Fibroblast of upper back skin (primary cell): ENCODE data around the gene KRTAP29-1.
A peak's percentile ranks its signal among the peaks of the same experiment; 100 is the strongest.
"Not testable (repeated sequence)": the region's sequence is repeated elsewhere in the genome, so short reads cannot be mapped to it uniquely, and the experiment has no call there.

ENCODE experiments used
- DNase-seq: peaks from one replicate; pipeline ENCODE4 v3.0.0-alpha.2; 2013

The KRTAP29-1 gene

DNA sequence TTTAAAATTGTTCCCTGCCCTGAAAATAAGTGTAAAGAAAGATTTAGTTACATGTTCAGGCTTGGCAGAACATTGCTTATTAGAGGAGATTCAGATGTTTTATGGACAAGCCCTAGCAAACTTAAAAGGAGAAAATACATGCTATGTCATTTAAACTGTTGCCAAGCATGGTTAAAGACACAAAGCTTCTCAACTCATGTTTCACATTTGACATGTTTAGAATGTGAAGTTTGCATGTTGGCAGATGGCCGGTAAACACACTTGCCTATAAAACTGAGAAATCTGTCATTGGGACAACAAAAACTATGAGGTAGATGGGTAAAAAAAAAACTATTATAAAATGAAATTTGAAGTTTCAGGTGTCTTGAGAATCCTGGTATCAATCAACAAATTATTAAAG is 5.8 kb downstream of the KRTAP29-1 start:
- DNase-seq: no peak

DNA sequence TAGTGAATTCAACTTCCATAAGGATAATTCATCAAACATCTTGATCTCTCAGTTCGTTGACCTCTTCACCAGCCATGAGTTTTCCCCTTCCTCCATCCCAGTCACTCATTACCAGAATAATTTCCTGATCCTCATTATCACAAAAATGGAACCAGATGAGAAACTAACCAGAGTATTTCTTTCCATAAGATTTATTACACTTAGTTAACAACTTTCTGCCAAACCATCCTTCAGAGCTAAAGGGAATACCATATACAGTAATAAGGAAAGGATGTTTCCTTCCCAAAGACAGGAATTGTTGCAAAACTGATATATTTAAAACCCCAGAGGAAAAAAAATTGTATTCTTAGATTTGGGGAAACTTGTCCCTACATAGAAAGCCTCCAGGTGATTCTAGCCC is 8.6 kb downstream of the KRTAP29-1 start:
- DNase-seq: peak; percentile 62

DNA sequence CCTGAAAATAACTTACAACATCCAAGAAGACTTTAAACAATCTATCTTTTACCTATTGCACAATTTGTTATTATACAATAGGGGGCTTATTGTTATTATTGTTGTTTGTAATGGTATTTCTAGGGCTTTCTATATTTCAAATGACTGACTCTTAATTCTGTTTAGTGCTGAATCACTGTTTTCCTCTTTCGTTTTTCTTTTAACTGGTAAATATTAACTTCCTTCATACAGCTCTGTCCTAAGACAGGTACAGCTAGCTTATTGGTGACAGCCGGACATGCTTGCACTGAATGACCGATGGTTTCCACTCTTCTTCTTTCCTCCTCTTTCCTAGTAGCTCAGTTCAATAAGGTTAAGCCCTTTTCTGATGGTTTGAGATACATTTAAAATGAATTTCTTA is 15.6 kb downstream of the KRTAP29-1 start:
- no peak for DNase-seq

DNA sequence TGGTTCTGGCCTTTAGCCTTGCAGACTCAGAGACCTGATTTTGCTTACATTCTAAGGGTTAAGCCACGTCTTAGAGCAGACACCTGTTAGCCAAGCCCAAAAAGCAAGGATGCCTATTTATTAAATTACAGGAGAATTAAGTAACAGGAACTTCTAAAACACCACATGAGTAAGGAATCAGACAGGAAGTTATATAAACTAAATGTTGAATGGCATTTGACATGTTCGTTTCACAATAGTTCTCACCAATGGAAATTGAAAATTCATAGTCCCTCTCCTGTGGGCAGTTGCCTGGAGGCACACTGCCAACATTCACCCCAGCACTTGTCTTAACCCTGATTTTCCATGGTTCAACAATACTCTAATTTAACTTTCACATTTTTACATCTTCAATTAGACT is 18.1 kb downstream of the KRTAP29-1 start:
- peak; percentile 25 for DNase-seq

DNA sequence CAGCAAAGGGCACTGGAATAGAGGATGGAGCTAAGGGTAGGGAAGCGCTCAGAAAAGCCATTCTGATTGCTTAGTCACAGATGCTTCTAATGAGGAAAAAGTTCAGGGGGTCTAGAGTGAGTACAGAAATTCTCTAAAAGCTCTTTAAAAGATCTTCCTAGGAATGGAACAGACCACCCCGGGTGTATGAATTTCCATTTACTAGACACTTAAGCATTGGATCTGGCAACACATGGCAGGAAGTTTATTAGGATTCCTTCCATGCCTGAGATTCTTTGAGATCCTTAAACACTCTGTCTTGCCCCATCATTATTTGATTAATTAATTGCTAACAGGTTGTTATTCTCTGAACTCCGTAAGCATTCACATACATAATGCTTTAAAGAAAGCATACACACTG is 18.6 kb downstream of the KRTAP29-1 start:
- peak; percentile 95 for DNase-seq

DNA sequence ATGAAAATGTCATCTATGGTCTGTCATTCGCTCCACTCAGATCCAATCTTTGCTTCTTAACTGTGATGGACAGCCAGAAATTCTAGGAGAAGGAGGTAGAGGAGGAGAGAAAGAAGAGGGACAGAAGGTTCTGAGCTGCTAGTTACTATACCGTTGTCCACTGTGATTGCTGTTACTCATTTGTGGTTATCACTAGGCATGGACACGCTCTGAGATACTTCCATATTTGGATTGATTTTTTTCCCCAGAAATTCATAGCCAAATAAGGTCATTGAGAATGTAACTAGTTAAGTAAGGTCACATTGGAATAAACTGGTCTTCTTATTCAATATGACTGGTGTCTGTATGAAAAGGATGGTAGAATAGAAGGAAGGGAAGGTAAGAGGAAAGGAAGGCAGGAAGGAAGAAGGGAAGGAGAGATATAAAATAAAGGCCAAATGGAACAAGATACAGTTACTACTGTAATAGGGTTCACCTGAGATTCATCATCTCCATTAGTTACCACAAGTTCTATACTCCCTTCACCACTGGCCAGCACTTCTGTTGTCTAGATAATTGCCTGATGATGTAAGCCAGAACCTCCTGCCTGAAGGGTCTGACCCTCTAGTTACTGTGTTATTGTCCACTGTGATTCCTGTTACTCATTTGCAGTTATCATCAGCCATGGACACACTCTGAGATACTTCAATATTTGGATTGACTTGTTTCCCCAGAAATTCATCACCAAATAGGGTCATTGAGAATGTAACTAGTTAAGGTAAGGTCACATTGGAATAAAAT is 24.3 kb downstream of the KRTAP29-1 start:
- DNase-seq: peak; percentile 11

DNA sequence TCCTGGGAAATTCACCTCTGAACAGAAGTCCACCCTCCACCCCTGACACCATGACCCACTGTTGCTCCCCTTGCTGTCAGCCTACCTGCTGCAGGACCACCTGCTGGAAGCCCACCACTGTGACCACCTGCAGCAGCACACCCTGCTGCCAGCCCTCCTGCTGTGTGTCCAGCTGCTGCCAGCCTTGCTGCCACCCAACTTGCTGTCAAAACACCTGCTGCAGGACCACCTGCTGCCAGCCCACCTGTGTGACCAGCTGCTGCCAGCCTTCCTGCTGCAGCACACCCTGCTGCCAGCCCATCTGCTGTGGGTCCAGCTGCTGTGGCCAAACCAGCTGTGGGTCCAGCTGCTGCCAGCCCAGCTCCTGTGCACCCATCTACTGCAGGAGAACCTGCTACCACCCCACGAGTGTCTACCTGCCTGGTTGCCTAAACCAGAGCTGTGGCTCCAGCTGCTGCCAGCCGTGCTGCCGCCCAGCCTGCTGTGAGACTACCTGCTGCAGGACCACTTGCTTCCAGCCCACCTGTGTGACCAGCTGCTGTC is 26.9 kb downstream of the KRTAP29-1 start, which contains the start of gene KRTAP9-7:
KRTAP9-7 (plus strand) TSS at position 51 of the 543 bp plus-strand sequence; CDS start at position 51, 0 bp downstream.
- not testable (repeated sequence) for DNase-seq

DNA sequence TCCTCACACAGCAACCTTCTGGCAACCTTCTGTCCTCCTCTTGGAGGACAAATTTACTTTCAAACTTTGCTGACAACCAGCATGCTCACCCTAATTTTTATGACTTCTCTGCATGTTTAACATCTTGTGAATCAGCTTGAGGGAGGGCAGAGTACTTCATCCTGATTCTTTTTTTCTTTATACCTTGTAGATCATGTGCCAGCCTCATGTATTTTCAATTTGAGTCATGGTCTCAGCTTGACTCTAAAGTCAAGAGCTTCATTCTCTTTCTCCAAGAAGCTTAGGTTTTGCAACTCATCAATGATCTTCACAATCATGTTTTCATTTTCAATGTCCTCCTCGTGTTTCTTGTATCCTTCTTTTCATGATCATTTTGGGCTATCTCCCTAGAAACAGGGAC is 30.8 kb downstream of the KRTAP29-1 start:
- no peak for DNase-seq

DNA sequence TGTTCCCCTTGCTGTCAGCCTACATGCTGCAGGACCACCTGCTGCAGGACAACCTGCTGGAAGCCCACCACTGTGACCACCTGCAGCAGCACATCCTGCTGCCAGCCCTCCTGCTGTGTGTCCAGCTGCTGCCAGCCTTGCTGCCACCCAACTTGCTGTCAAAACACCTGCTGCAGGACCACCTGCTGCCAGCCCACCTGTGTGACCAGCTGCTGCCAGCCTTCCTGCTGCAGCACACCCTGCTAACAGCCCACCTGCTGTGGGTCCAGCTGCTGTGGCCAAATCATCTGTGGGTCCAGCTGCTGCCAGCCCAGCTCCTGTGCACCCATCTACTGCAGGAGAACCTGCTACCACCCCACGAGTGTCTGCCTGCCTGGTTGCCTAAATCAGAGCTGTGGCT is 31.3 kb downstream of the KRTAP29-1 start:
- DNase-seq: not testable (repeated sequence)

DNA sequence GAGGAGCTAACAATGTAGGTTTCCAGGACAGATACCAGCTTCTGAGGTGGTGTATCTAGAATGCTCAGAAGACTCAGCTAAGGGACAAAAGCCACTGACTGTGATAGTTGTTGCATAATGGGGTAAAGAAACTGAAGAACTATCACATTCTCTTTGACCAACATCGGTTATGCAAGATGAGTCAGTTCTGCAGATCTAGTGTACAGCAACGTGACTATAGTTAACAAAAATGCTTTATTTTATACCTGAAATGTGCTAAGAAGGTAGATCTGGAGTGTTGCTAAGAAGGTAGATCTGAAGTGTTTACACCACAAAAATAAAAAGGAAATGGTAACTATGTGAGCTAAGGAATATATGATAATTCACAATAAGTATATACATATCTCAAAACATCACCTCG is 34.9 kb downstream of the KRTAP29-1 start:
- no peak for DNase-seq

DNA sequence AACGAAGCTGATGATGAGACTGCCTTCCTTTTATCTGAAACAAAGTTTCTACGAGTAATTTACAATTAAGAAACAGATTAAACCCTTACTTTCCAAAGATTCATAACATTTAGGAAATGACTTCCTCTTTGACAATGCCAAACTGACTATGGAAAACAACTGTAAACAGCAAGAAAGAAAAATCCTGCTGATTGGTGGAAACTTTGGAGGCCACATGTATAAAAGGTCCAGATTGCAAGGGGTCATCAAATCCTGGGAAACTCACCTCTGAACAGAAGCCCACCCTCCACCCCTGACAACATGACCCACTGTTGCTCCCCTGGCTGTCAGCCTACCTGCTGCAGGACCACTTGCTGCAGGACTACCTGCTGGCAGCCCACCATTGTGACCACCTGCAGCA is 37.6 kb downstream of the KRTAP29-1 start, which contains the start of gene KRTAP9-6:
KRTAP9-6 (plus strand) TSS at position 301 of the 400 bp plus-strand sequence; CDS start at position 301, 0 bp downstream.
- DNase-seq: no peak

DNA sequence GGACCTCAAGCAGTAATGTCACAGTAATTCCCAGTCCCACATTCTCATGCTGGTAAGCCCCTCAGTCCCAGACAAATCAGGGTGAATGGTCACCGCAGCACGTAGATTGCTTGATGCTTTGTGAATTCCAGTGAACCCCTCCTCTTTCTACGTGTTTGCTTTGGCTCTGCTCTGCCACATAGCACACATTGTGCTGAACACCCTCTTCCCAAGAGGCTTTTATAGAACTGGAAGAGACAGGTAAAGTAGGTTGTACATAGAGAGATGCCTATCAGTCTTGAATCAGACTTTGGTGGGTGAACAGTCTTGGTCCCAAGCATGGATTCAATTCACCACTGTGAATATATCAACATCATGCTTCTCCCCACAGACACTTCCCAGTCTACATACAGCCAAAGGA is 38.1 kb downstream of the KRTAP29-1 start:
- no peak for DNase-seq

DNA sequence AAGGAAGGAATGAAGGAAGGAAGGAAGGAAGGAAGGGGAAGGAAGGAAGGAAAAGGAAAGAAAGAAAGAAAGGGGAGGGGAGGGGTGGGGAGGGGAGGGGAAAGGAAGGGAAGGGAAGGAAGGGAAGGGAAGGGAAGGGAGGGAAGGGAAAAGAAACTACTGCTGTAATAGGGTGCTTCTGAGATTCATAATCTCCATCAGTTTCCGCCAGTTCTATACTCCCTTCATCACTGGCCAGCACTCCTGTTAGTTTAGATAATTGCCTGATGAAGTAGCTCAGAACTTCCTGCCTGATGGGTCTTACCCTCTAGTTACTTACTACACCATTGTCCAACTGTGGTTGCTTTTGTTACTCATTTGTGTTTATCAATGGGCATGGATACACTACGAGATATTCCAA is 39.4 kb downstream of the KRTAP29-1 start:
- no peak for DNase-seq

DNA sequence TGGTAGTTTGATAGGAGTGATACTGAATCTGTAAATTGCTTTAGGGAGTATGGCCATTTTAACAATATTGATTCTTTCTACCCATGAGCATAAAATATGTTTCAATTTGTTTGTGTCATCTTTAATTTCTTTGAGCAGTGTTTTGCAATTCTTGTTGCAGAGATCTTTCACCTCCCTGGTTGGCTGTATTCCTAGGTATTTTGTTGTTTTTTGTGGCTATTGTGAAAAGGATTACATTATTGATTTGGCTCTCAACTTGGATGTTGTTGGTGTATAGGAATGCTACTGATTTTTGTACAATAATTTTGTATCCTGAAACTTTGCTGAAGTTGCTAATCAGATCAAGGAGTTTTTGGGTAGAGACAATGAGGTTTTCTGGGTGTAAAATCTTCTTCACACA is 44.2 kb downstream of the KRTAP29-1 start:
- DNase-seq: no peak

DNA sequence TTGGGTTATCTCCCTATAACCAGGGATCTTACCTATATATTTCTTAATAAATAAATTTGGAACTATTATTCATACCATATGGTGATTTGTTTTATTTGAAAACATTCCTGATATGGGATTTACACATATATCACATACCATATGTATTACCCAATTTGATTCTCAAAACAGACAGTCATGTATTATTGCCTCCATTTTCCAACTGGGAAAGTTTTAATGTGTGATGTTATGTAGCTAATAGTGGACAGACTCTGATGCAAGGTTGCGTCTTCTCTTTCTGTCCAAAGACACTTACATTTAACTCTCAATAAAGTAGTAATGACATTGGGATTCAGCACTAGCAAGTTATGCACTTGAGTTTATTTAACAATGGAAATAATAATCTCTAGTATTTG is 46.4 kb downstream of the KRTAP29-1 start:
- DNase-seq: peak; percentile 50

DNA sequence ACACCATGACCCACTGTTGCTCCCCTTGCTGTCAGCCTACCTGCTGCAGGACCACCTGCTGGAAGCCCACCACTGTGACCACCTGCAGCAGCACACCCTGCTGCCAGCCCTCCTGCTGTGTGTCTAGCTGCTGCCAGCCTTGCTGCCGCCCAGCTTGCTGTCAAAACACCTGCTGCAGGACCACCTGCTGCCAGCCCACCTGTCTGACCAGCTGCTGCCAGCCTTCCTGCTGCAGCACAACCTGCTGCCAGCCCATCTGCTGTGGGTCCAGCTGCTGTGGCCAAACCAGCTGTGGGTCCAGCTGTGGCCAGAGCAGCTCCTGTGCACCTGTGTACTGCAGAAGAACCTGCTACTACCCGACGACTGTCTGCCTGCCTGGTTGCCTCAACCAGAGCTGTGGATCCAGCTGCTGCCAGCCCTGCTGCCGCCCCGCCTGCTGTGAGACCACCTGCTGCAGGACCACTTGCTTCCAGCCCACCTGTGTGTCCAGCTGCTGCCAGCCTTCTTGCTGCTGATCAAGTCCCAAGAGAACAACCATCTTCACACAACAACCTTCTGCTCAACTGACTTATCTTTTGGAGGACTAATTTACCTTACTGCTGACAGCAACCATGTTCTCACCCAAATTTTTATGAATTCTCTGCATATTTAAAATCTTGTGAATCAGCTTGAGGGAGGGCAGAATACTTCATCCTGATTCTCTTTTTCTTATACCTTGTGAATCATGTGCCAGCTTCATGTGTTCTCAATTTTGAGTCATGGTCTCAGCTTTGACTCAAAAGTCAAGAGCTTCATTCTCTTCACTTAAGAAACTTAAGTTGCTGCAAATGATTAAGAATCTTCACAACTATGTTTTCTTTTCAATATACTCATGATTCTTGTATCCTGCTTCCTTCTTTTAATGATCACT is 47.0 kb downstream of the KRTAP29-1 start, which contains the start of gene KRTAP9-9:
KRTAP9-9 (plus strand) TSS at position 4 of the 910 bp plus-strand sequence.
- DNase-seq: peak; percentile 55

DNA sequence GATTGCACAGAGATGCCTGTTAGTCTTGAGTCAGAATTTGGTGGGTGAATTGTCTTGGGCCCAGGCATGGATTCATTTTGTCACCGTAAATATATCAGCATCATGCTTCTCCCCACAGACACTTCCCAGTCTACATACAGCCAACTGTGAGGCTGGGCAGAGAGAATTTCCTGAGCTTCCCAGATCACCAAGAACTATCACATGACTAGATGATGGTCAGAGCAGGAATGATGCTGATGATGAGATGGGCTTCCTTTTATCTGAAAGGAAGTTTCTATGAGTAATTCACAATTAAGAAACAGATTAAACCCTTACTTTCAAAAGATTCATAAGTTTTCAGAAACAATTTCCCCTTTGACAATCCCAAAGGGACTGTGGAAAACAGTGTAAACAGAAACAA is 47.8 kb downstream of the KRTAP29-1 start:
- no peak for DNase-seq
